ENCODE results near the gene ZSCAN23.
"Not testable (repeated sequence)": the region's sequence is repeated elsewhere in the genome, so short reads cannot be mapped to it uniquely, and the experiment has no call there.

The ZSCAN23 gene

GRCh38 chr6:28423546-28423945 lies 19.7 kb downstream of the ZSCAN23 start:
- DNase-seq (ENCODE audit: low read depth, low spot score): no peak
- no peak for TF ChIP-seq CTCF (IDR thresholded peaks at IDR 0.05; ENCODE audit: insufficient read depth, low read length, missing control alignments)
- ChIA-PET POLR2A (no interaction called here), CTCF (no interaction called here)
- no peak overlapping the region for H3K4me3 ChIP-seq (ENCODE audit: low read depth, low read length)

- CTCF ChIA-PET: no interaction called here
- no peak for TF ChIP-seq CTCF (IDR thresholded peaks at IDR 0.05; ENCODE audit: insufficient read depth, low read length, missing control alignments)
Measured at GRCh38 chr6:28413681-28414080, 29.6 kb downstream of the ZSCAN23 start.

GRCh38 chr6:28410767-28411166 lies 32.5 kb downstream of the ZSCAN23 start:
- ChIA-PET CTCF (no interaction called here), POLR2A (no interaction called here)
- TF ChIP-seq CTCF (IDR thresholded peaks at IDR 0.05; ENCODE audit: insufficient read depth, low read length, missing control alignments): no peak
- no peak for DNase-seq (ENCODE audit: low read depth, low spot score)
- H3K4me3 ChIP-seq (ENCODE audit: low read depth, low read length): no peak overlapping the region

More at GRCh38 chr6:28413681-28414080, 29.6 kb downstream of the ZSCAN23 start:
- no peak overlapping the region for H3K4me3 ChIP-seq (ENCODE audit: low read depth, low read length)
- POLR2A ChIA-PET: no interaction called here
- DNase-seq (ENCODE audit: low read depth, low spot score): no peak

- no peak for DNase-seq (ENCODE audit: low read depth, low spot score)
- no peak for TF ChIP-seq CTCF (IDR thresholded peaks at IDR 0.05; ENCODE audit: insufficient read depth, low read length, missing control alignments)
- POLR2A ChIA-PET: no interaction called here
- CTCF ChIA-PET: no interaction called here
- no peak overlapping the region for H3K4me3 ChIP-seq (ENCODE audit: low read depth, low read length)
Measured at GRCh38 chr6:28408076-28408802, 35.1 kb downstream of the ZSCAN23 start.

GRCh38 chr6:28407401-28407800 lies 35.9 kb downstream of the ZSCAN23 start:
- ChIA-PET POLR2A (no interaction called here), CTCF (no interaction called here)
- no peak overlapping the region for H3K4me3 ChIP-seq (ENCODE audit: low read depth, low read length)
- DNase-seq (ENCODE audit: low read depth, low spot score): no peak
- no peak for TF ChIP-seq CTCF (IDR thresholded peaks at IDR 0.05; ENCODE audit: insufficient read depth, low read length, missing control alignments)

- CTCF ChIA-PET; H3K4me3 ChIP-seq (ENCODE audit: low read depth, low read length); POLR2A ChIA-PET; DNase-seq (ENCODE audit: low read depth, low spot score): not testable (repeated sequence)
Measured at GRCh38 chr6:28403923-28404322, 39.4 kb downstream of the ZSCAN23 start.

GRCh38 chr6:28402197-28402596 lies 41.1 kb downstream of the ZSCAN23 start:
- ChIA-PET POLR2A (no interaction called here), CTCF (interaction anchor here (1.1 kb wide), 1 partner anchor 10 kb away, joined by 3 read pairs; no protein-coding TSS in a partner anchor)
- H3K4me3 ChIP-seq (ENCODE audit: low read depth, low read length): no peak overlapping the region
- TF ChIP-seq CTCF (IDR thresholded peaks at IDR 0.05; ENCODE audit: insufficient read depth, low read length, missing control alignments): no peak
- no peak for DNase-seq (ENCODE audit: low read depth, low spot score)
